Large intestine (tissue), 3 donors: Measurements from ENCODE around the gene PCSK6. TPM values are rescaled to one million over a fixed set of nuclear protein-coding genes. Genes with fewer than 3 reads are reported as not detected.

Experiments used
- DNase-seq, 2 donors: peaks; one replicate each; pipeline versions ENCODE4 v3.0.0 to v3.0.0-alpha.2; 2013
- H3K27ac ChIP-seq: one replicate; pipeline ENCODE4 v1.5.1; 2013; ENCODE audit warnings: low read length
- H3K27me3 ChIP-seq: 2 replicates; pipeline ENCODE4 v1.6.1; 2013; ENCODE audit warnings: low read length; ENCODE audit not compliant: control insufficient read depth, insufficient read depth
- H3K36me3 ChIP-seq: 2 replicates; pipeline ENCODE4 v1.6.1; 2013; ENCODE audit warnings: low read length; ENCODE audit not compliant: control insufficient read depth, insufficient read depth
- H3K4me1 ChIP-seq: one replicate; pipeline ENCODE4 v1.6.1; 2013; ENCODE audit warnings: low read length; ENCODE audit not compliant: control insufficient read depth, insufficient read depth
- H3K4me3 ChIP-seq: one replicate; pipeline ENCODE4 v1.5.1; 2013; ENCODE audit warnings: low read length
- H3K9me3 ChIP-seq: one replicate; pipeline ENCODE4 v1.6.1; 2013; ENCODE audit warnings: mild to moderate bottlenecking, low read depth, low read length, moderate library complexity; ENCODE audit not compliant: control insufficient read depth
- WGBS: methylation state at CpG from one replicate; pipeline ENCODE4 v1.1.5; 2013; ENCODE audit warnings: low lambda C conversion rate; ENCODE audit not compliant: insufficient coverage; 5-methylcytosine and 5-hydroxymethylcytosine counted together
- polyA plus RNA-seq: library from polyadenylated mRNA; unstranded; fragments of 120-200 nt; gene quantifications from one replicate; pipeline ENCODE4 v1.2.1, GENCODE V29; 2013

The PCSK6 gene
- polyA plus RNA-seq, 1 donor = 22.2 TPM

DNA sequence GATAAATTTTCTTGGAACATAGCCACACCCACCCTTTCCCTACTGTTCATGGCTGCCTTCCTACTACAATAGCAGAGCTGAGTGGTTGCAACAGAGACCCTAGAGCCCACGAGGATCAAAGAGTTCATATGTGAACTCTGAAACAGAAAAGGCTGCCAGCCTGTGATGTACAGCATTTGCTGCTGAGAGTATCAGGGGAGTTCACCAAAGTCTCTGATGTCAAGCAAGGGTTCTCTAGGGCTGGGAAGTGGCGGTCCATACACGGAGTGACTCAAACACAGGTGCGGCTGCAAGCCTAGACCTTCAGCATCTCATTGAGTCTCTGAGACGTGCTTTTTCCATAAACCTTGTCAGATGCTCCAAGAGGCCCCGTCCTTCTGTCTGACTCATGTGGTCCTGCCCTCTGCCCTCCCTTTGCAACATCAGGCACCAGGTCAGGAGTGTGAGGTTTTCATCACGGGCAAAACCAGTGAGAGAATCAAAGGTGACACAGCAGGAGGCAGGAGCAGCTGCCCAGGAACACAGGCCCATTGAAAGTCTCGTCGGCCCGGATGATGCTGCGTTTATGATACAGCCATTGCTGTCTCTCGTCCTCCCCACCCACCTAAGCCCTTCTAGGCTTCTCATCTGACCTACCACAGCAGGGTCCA lies 42.9 kb downstream of the PCSK6 start:
- WGBS = no CpG with 5 or more reads among the region's 12 CpGs
- Histone ChIP-seq H3K27ac (peak overlapping the region; percentile 49), H3K27me3 (no peaks in the 10 kb centered on the region), H3K36me3 (no peaks in the 10 kb centered on the region), H3K4me1 (peaks cover 7% of the 10 kb centered on the region), H3K4me3 (no peak overlapping the region), H3K9me3 (no peaks in the 10 kb centered on the region)
- peak; percentile 64 to 71 for DNase-seq

GRCh38 chr15:101445562-101446517 lies 43.7 kb downstream of the PCSK6 start:
- Histone ChIP-seq H3K4me3 (no peak overlapping the region), H3K4me1 (no peaks in the 10 kb centered on the region), H3K9me3 (no peaks in the 10 kb centered on the region), H3K27ac (peak overlapping the region; percentile 49), H3K27me3 (no peaks in the 10 kb centered on the region), H3K36me3 (no peaks in the 10 kb centered on the region)
- DNase-seq = no peak
- no CpG with 5 or more reads among the region's 22 CpGs for WGBS

DNA sequence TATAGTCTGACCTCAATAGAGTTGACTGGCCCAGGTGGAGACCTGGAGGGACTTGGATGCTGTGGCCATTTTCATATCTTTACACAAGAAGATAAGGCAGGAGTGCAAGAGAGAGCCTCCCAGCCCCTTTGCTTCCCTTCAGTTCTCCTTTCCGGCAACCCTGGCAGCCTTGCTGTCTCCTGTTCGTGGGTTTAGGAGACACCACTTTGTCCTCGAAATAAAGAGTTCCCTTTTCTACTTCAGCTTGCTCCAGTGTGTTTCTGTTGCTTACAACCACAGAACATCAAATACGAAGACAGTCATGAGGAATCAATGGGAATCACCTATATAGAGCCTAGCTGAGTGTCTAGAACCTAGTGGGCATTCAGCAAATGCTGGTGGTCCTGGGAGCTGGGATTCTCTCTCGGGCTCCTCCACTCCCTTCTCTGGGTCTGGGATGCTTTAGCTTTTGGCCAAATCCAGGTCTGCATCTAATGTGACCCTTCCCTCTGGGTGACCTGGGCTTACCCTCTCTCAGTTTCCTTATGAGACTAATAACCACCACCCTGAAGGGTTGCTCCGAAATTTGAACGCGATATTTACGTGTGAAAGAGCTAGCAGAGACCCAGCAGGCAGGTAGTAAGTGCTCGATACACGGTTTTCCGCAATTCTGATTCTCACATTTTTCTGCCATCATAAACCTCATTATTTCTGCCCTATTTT lies 44.5 kb downstream of the PCSK6 start:
- H3K27ac ChIP-seq = no peak overlapping the region
- WGBS = 100% methylated on average over 1 of the region's 12 CpGs
- no peaks in the 10 kb centered on the region for H3K9me3 ChIP-seq
- DNase-seq = no peak
- no peak overlapping the region for H3K4me3 ChIP-seq
- H3K4me1 ChIP-seq = peaks cover 2% of the 10 kb centered on the region
- H3K27me3 ChIP-seq = no peaks in the 10 kb centered on the region
- no peaks in the 10 kb centered on the region for H3K36me3 ChIP-seq

GRCh38 chr15:101444015-101444414 lies 45.5 kb downstream of the PCSK6 start:
- WGBS = no CpG with 5 or more reads among the region's 8 CpGs
- Histone ChIP-seq H3K27me3 (no peaks in the 10 kb centered on the region), H3K4me1 (peaks cover 8% of the 10 kb centered on the region), H3K27ac (no peak overlapping the region), H3K36me3 (no peaks in the 10 kb centered on the region), H3K4me3 (no peak overlapping the region), H3K9me3 (no peaks in the 10 kb centered on the region)
- DNase-seq = no peak

- H3K4me1 ChIP-seq = peaks cover 13% of the 10 kb centered on the region
- H3K4me3 ChIP-seq = no peak overlapping the region
- H3K27ac ChIP-seq = no peak overlapping the region
- no peaks in the 10 kb centered on the region for H3K9me3 ChIP-seq
- no peak for DNase-seq
- WGBS = 94% methylated on average over 3 of the region's 6 CpGs
- no peaks in the 10 kb centered on the region for H3K27me3 ChIP-seq
- H3K36me3 ChIP-seq = no peaks in the 10 kb centered on the region
Observed at GRCh38 chr15:101442272-101442671, 47.2 kb downstream of the PCSK6 start.

GRCh38 chr15:101441696-101442095 lies 47.8 kb downstream of the PCSK6 start:
- DNase-seq = no peak
- Histone ChIP-seq H3K27me3 (no peaks in the 10 kb centered on the region), H3K27ac (no peak overlapping the region), H3K36me3 (no peaks in the 10 kb centered on the region), H3K9me3 (no peaks in the 10 kb centered on the region), H3K4me3 (no peak overlapping the region), H3K4me1 (peaks cover 13% of the 10 kb centered on the region)
- 80% methylated on average over 1 of the region's 11 CpGs for WGBS

DNA sequence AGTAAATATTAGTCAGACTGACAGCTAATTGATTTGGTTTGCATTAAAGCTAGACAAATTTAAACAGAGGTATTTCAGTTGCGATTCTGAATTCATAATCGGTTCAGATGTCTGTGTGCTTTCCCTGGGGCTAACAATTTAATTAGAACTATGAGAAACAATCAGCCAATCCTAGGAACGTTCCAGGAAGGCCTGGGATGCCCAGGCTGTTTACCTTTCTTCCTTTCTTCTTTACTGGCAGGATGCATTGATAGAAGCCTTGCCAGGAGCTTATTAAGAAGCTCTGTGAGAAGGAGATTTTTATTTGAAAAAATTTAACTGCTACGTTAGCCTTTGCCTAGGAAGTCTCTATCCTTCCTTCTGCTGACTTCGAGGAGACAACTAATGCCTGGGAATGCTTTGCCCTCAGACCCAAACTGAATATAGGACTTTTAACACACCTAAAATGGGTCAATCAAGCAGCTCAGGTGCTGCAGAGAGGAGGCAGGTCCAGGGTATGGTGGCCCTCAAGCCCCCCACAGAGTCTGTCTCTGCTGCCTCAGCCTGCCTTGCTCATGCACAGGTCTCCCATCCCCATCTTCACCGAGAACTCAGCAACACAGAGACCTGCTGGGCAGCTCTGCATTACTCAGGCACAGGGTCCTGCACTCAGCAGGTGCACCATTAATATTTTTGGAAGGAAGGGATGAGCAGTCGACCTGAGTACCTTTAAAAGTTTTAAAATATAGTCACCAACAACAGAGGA lies 48.5 kb downstream of the PCSK6 start:
- H3K9me3 ChIP-seq = no peaks in the 10 kb centered on the region
- H3K36me3 ChIP-seq = no peaks in the 10 kb centered on the region
- WGBS = 83% methylated on average over 1 of the region's 7 CpGs
- no peak overlapping the region for H3K4me3 ChIP-seq
- H3K27ac ChIP-seq = no peak overlapping the region
- no peak for DNase-seq
- H3K27me3 ChIP-seq = no peaks in the 10 kb centered on the region
- peaks cover 13% of the 10 kb centered on the region for H3K4me1 ChIP-seq

GRCh38 chr15:101439920-101440319 lies 49.6 kb downstream of the PCSK6 start:
- no peaks in the 10 kb centered on the region for H3K9me3 ChIP-seq
- no peak overlapping the region for H3K4me3 ChIP-seq
- no peaks in the 10 kb centered on the region for H3K27me3 ChIP-seq
- H3K36me3 ChIP-seq = peaks cover 3% of the 10 kb centered on the region
- DNase-seq = no peak
- WGBS = 80% methylated on average over 1 of the region's 7 CpGs
- peaks cover 13% of the 10 kb centered on the region for H3K4me1 ChIP-seq
- H3K27ac ChIP-seq = peak overlapping the region; percentile 62

DNA sequence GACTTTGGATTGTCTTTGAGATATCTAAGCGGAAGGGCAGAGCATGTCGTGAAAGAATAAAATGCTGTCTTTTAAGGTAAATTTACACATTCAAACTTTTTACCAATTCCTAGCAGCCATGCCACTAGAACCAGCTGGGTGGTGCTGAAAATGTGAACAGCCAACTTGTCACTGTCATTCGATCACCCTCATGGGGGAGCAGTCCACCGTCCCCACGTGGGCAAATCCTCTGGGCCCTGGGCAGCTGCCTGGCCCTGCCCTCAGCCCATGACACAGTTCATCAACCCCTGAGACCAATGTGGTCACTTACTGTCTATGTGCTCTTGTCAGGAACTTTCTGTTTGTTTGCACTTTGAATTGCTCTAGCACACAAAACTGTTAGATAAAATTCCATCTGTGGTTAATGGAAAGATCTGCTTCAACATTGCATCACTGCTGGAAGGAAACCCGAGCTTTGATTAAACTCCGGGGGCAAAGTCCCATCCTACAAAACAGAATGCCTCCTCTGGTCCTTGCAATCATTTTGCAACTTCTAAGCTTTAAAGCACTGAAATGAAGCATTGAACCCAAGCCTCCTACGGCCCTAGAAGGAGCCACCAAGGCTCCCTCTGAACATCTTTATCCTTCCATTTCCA lies 50.1 kb downstream of the PCSK6 start:
- H3K9me3 ChIP-seq = no peaks in the 10 kb centered on the region
- no peak overlapping the region for H3K4me3 ChIP-seq
- peaks cover 13% of the 10 kb centered on the region for H3K4me1 ChIP-seq
- H3K27me3 ChIP-seq = no peaks in the 10 kb centered on the region
- peaks cover 3% of the 10 kb centered on the region for H3K36me3 ChIP-seq
- H3K27ac ChIP-seq = peak overlapping the region; percentile 76
- DNase-seq = peak; percentile 86 to 93
- WGBS = no CpG with 5 or more reads among the region's 8 CpGs
